GM12878 (cell line): ENCODE measurements around the gene DTD1. TPM values are rescaled to one million over a fixed set of nuclear protein-coding genes. Genes with fewer than 3 reads are reported as not detected.

Experiments used
- ATAC-seq: fragments of 200-7000 bp; cut with Tn5 transposase; 3 replicates; pipeline ENCODE4 v1.9.1; 2020; ENCODE audit warnings: mild to moderate bottlenecking, moderate library complexity
- BruUV-seq: library from RNA; stranded (reverse); fragments of 400-500 nt; replicated peaks from 2 replicates; lab custom pipeline; 2021; lab: Mats Ljungman, UMichigan
- CTCF ChIA-PET: fragments of 300-600 bp; sonication (Branson Sonifier 250); formaldehyde crosslinking; extraction: SDS; loops from one replicate; lab custom pipeline; 2021; ENCODE audit warnings: inconsistent platforms; lab: Yijun Ruan, JAX
- POLR2A ChIA-PET: fragments of 350-600 bp; formaldehyde crosslinking; extraction: SDS; loops from one replicate; lab custom pipeline; 2021; ENCODE audit warnings: inconsistent platforms; lab: Charles Lee
- RAD21 ChIA-PET: fragments of 300-600 bp; sonication (Branson Sonifier 250); formaldehyde crosslinking; loops from one replicate; lab custom pipeline; 2023; ENCODE audit warnings: antibody characterized with exemption; ENCODE audit not compliant: unreplicated experiment; lab: Charles Lee
- SMC1A ChIA-PET: fragments of 300-600 bp; sonication (Branson Sonifier 250); formaldehyde crosslinking; loops from one replicate; lab custom pipeline; 2023; ENCODE audit not compliant: unreplicated experiment, uncharacterized antibody; lab: Charles Lee
- DNase-seq: peaks from one replicate; pipeline ENCODE4 v3.0.0-alpha.2; 2011; ENCODE audit warnings: low read depth, low spot score
- FAIRE-seq: peaks from 3 replicates; lab custom pipeline; 2011; peaks lifted over from hg19 to GRCh38; lab: Jason Lieb, UNC
- H2AFZ ChIP-seq: 2 replicates; pipeline ENCODE4 v1.6.0; 2011; ENCODE audit warnings: low read depth, low read length, control low read depth; ENCODE audit not compliant: control insufficient read depth
- H3K27ac ChIP-seq: 2 replicates; pipeline ENCODE4 v1.5.1; 2011; ENCODE audit warnings: control low read depth; ENCODE audit not compliant: control insufficient read depth, insufficient read depth
- H3K27me3 ChIP-seq, 2 experiments: replicated peaks in 1 of 2; 2 replicates each; pipeline versions ENCODE4 v1.6.0 to v1.6.1; 2011; ENCODE audit warnings: low read length in 1 of 2; ENCODE audit not compliant: control insufficient read depth in 2 of 2, insufficient read depth in 2 of 2
- H3K36me3 ChIP-seq, 2 experiments: 2 replicates each; pipeline ENCODE4 v1.5.1; 2011; ENCODE audit warnings: low read length in 1 of 2; ENCODE audit not compliant: control insufficient read depth in 2 of 2, insufficient read depth in 2 of 2
- H3K4me1 ChIP-seq: 2 replicates; pipeline ENCODE4 v1.6.1; 2011; ENCODE audit warnings: mild to moderate bottlenecking, low read length, moderate library complexity, mixed read lengths; ENCODE audit not compliant: control insufficient read depth, insufficient read depth
- H3K4me2 ChIP-seq: 2 replicates; pipeline ENCODE4 v1.6.0; 2011; ENCODE audit warnings: control low read depth; ENCODE audit not compliant: control insufficient read depth, insufficient read depth
- H3K4me3 ChIP-seq: fragments of 200-600 bp; sonication (generic); 2 replicates; pipeline ENCODE4 v1.5.1; 2016
- H3K79me2 ChIP-seq: 2 replicates; pipeline ENCODE4 v1.6.0; 2011; ENCODE audit warnings: low read length; ENCODE audit not compliant: control insufficient read depth, insufficient read depth
- H3K9ac ChIP-seq: 2 replicates; pipeline ENCODE4 v1.8.0; 2011; ENCODE audit warnings: low read length, control low read depth, mixed read lengths; ENCODE audit not compliant: control insufficient read depth, insufficient read depth
- H3K9me3 ChIP-seq: replicated peaks from 3 replicates; pipeline ENCODE4 v1.5.1; 2011; ENCODE audit warnings: mild to moderate bottlenecking, low read length; ENCODE audit not compliant: control insufficient read depth, insufficient read depth
- H4K20me1 ChIP-seq: 2 replicates; pipeline ENCODE4 v1.6.0; 2011; ENCODE audit not compliant: control insufficient read depth, insufficient read depth
- HSF1 ChIP-seq: fragments of 150-350 bp; IDR thresholded peaks from 2 replicates; pipeline ENCODE4 v1.6.1; 2014; ENCODE audit warnings: mild to moderate bottlenecking, low read depth, low read length
- IRF4 ChIP-seq: IDR thresholded peaks from 2 replicates; pipeline ENCODE4 v1.6.1; 2011; ENCODE audit warnings: low read depth, low read length
- KAT2A ChIP-seq: conservative IDR thresholded peaks from 2 replicates; pipeline ENCODE4 v1.6.1; 2011; ENCODE audit warnings: low read depth, low read length; ENCODE audit not compliant: control insufficient read depth
- MTA2 ChIP-seq: fragments of 450-650 bp; IDR thresholded peaks from 2 replicates; pipeline ENCODE4 v1.6.1; 2016; ENCODE audit warnings: low read depth, mild to moderate bottlenecking, moderate library complexity
- NR2C1 ChIP-seq: fragments of 450-650 bp; IDR thresholded peaks from 2 replicates; pipeline ENCODE4 v1.6.1; 2017; ENCODE audit warnings: antibody characterized with exemption, mild to moderate bottlenecking, moderate library complexity
- RFX5 ChIP-seq: IDR thresholded peaks from 2 replicates; pipeline ENCODE4 v1.6.1; 2011; ENCODE audit warnings: low read depth, low read length, improper control_type of control experiment
- SIX5 ChIP-seq: IDR thresholded peaks from 2 replicates; pipeline ENCODE4 v1.6.1; 2011; ENCODE audit warnings: mild to moderate bottlenecking, low read depth, low read length, moderate library complexity; ENCODE audit not compliant: severe bottlenecking
- TCF12 ChIP-seq: IDR thresholded peaks from 2 replicates; pipeline ENCODE4 v1.6.1; 2011; ENCODE audit warnings: low read depth, mild to moderate bottlenecking, low read length
- ZBTB11 ChIP-seq: fragments of 450-650 bp; formaldehyde crosslinking; IDR thresholded peaks from 2 replicates; pipeline ENCODE4 v1.5.0; 2022; ENCODE audit warnings: mild to moderate bottlenecking, missing genetic modification characterization
- ZNF217 ChIP-seq: fragments of 450-650 bp; IDR thresholded peaks from 2 replicates; pipeline ENCODE4 v1.6.1; 2017; ENCODE audit warnings: antibody characterized with exemption, mild to moderate bottlenecking
- ZNF24 ChIP-seq: fragments of 450-650 bp; IDR thresholded peaks from 2 replicates; pipeline ENCODE4 v1.6.1; 2017; ENCODE audit warnings: antibody characterized with exemption, mild to moderate bottlenecking
- ZSCAN29 ChIP-seq: fragments of 450-650 bp; IDR thresholded peaks from 2 replicates; pipeline ENCODE4 v1.6.1; 2017; ENCODE audit warnings: mild to moderate bottlenecking, moderate library complexity
- WGBS: methylation state at CpG from one replicate; pipeline ENCODE4 v1.1.6; 2016; ENCODE audit warnings: low lambda C conversion rate; ENCODE audit not compliant: insufficient replicate concordance, insufficient coverage; ENCODE audit errors: missing lambda C conversion rate; 5-methylcytosine and 5-hydroxymethylcytosine counted together
- in situ Hi-C: fragments of 300-500 bp; cut with MboI; formaldehyde crosslinking; loops from 9 replicates; pipeline ENCODE4 v1.14.3; 2018; ENCODE audit warnings: mixed read lengths
- intact Hi-C: fragments of 100-400 bp; cut with micrococcal nuclease; formaldehyde crosslinking; loops from one replicate; pipeline ENCODE4 v1.14.2; 2022; ENCODE audit not compliant: unreplicated experiment
- polyA plus RNA-seq, 11 experiments: library from polyadenylated mRNA; depleted of rRNA in 4 of 11; unstranded in 6 of 11; stranded (reverse) in 5 of 11; fragments of >200 nt; fragmentation: Nextera tagmentation in 4 of 11; fragmentation: Illumina TruSeq in 1 of 11; extraction: Ambion mirVana in 4 of 11; extraction: Trizol in 1 of 11; gene quantifications; 1 replicate in 1 of 11; 2 replicates in 10 of 11; pipeline versions ENCODE4 v1.2.1 to v1.2.3, GENCODE V29; 2011 to 2016; ENCODE audit warnings: inconsistent platforms in 2 of 11, missing spikeins in 2 of 11, low read depth in 1 of 11
- total RNA-seq, 4 experiments: library from RNA; depleted of rRNA in 3 of 4; stranded (reverse); fragments of >200 nt in 3 of 4; fragmentation: Illumina TruSeq in 1 of 4; extraction: Trizol in 1 of 4; gene quantifications; 2 replicates each; pipeline versions ENCODE4 v1.2.1 to v1.2.3, GENCODE V29; 2013 to 2021

The DTD1 gene
- total and polyA plus RNA-seq, 10 of the 15 experiments (the other 5 are each of a cell fraction or from before 2014, with no cell fraction given): 24.3 to 99.8 (median 63.3) TPM

- H3K36me3 ChIP-seq: no peaks in the 10 kb centered on the region
- ATAC-seq: no peak
- TF ChIP-seq SIX5 (no peak), ZSCAN29 (no peak), ZBTB11 (CRISPR knock-in tag) (no peak), TCF12 (no peak), RFX5 (no peak), ZNF217 (no peak), MTA2 (no peak), ZNF24 (no peak), IRF4 (no peak), KAT2A (no peak), HSF1 (no peak), NR2C1 (no peak)
- ChIA-PET RAD21 (interaction anchor here (1.0 to 1.3 kb wide), 2 partner anchors 73 to 88 kb away, joined by 3 read pairs; no protein-coding TSS in a partner anchor), CTCF (interaction anchor here (1.2 kb wide), 2 partner anchors 12 to 74 kb away, joined by 3 read pairs; no protein-coding TSS in a partner anchor), POLR2A (no interaction called here), SMC1A (interaction anchor here (0.9 to 1.4 kb wide), 2 partner anchors 19 to 70 kb away, joined by 3 read pairs; no protein-coding TSS in a partner anchor)
- H4K20me1 ChIP-seq: no peaks in the 10 kb centered on the region
- no peaks in the 10 kb centered on the region for H3K9me3 ChIP-seq
- no peak overlapping the region for H3K27ac ChIP-seq
- intact Hi-C loops: no loop called here
- in situ Hi-C loops: no loop called here
- H3K79me2 ChIP-seq: no peaks in the 10 kb centered on the region
- FAIRE-seq: no peak
- H2AFZ ChIP-seq: no peak overlapping the region
- no peak for DNase-seq
- no peaks in the 10 kb centered on the region for H3K27me3 ChIP-seq
- WGBS: 85% methylated on average over 2 of the region's 2 CpGs
- no peak overlapping the region for H3K4me2 ChIP-seq
- no peak overlapping the region for H3K9ac ChIP-seq
- BruUV-seq: no TSS peak
- H3K4me1 ChIP-seq: no peaks in the 10 kb centered on the region
- H3K4me3 ChIP-seq: no peak overlapping the region
These were observed 118.1 kb downstream of the DTD1 start for GRCh38 chr20:18705910-18706309.
